Amniotic epithelial cell (primary cell): ENCODE measurements around the gene PKN3.
A peak's percentile ranks its signal among the peaks of the same experiment; 100 is the strongest.

Experiments
- DNase-seq: peaks from one replicate; pipeline ENCODE4 v3.0.0-alpha.2; 2010; ENCODE audit warnings: low read depth

Gene PKN3

GRCh38 chr9:128716581-128717254 is 14.4 kb downstream of the PKN3 start:
- DNase-seq = no peak

DNA sequence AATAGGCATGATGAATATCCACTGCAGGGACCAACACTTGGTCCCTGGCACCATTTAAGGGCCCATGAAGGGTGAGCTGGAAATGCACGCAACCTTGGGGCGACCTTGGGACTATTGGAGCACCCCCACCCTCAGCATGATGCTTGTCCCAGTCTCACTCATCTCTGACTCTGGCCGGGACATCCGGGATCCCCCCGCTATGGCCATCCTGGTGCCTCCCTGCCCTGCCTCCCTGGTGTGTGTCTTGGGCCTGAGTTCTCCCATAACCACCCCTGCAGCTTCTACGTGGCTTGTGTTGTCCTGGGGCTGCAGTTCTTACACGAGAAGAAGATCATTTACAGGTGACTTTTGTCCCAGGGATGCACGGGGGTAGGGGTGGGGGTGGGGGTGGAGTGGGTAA is 15.7 kb downstream of the PKN3 start:
- no peak for DNase-seq

- DNase-seq = no peak
These were observed 16.2 kb downstream of the PKN3 start for GRCh38 chr9:128718475-128718874.

DNA sequence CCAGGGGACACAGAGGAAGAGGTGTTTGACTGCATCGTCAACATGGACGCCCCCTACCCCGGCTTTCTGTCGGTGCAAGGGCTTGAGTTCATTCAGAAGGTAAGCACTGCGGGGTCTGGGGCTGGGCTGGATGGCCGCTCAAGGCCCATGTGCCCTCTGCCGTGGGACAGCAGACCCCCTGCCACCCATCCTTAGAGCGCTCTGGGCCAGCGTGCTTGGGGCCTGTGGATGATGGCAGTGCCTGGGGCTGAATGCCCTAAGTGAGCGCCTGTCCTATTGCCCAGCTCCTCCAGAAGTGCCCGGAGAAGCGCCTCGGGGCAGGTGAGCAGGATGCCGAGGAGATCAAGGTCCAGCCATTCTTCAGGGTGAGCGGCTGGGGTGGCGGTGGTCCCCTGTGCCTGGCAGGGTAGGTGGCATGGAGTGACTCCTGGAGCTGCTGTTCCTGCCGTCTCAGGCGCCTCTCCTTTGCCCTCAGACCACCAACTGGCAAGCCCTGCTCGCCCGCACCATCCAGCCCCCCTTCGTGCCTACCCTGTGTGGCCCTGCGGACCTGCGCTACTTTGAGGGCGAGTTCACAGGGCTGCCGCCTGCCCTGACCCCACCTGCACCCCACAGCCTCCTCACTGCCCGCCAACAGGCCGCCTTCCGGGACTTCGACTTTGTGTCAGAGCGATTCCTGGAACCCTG is 17.8 kb downstream of the PKN3 start:
- no peak for DNase-seq

DNA sequence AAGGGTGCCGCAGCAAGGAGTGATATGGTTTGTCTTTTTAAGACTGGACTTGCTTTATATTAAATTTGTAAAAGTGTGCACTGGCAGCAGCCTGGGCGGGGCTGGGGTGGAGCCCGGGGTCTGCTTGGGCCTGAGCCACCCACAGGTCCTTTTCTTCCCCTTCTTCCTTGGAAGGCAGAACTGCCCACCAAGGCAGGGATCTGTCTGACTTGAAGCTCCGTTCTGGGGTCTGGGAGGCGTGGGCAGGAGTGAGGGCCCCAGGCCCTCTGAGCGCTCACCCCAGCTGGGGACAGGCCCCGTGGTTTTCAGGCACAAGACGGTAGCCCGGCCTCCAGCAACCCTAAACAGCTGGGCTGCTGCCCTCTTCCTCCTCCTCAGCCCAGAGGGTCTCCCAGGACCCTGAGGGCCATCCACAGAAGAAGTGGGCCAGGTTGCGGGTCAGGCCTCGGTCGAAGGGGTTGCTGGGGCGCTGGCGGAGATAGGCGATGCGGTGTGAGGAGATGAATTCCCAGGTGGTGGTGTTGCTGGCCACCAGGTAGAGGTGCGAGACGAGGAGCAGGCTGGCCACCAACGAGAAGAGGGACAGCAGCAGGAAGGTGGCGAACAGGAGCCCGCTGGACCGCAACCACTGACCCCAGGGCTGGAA is 18.7 kb downstream of the PKN3 start:
- DNase-seq = no peak

GRCh38 chr9:128721487-128722010 is 19.2 kb downstream of the PKN3 start:
- DNase-seq = no peak

- no peak for DNase-seq
These were observed 20.4 kb downstream of the PKN3 start for GRCh38 chr9:128722380-128723351.

- DNase-seq = no peak
These were observed 21.1 kb downstream of the PKN3 start for GRCh38 chr9:128723352-128723865.

DNA sequence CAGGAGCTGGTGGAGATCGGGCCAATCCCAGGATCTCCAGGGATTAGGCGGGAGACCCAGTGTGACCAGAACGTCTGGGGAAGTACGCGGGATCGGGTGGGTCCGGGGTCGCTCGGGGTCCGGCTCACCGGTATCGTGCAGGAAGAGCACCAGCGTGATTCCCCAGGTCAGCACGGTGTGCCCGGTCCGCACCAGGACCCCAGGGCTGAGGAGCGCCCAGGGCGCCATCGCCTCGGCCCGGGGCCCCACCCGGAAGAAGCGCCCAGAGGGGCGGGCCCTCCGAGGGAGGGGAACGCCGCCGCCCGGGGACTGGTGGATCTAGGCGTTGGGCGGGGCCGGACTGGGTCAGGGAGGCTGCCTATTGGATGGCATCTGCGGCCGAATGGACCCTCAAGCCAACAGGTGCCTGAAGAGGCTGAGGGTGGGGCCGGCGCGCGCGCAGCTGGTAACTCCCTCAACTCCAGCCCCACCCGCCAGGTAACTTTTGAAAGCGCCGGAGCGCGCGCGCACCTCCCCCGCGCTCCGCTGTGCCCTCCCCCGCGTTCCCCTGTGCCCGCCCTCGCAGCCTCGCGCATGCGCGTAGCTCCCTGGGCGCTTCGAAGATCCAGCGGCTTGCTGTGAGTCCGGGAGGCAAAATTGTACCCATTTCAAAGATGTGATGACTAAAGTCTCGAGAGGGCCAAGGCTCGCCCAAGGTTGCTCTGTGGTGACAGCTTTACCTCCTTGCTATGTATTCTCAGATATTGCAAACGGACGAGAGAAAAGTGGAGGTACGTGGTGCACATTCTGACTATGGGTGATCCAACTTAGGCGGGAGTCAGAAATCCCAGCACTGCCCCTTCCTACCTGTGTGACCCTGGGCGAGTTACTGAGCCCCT is 21.8 kb downstream of the PKN3 start, which contains the start of gene ZDHHC12:
Gene ZDHHC12 (minus strand): TSS at position 262 of the 878 bp plus-strand sequence. CDS start 34 bp downstream, at position 228.
- DNase-seq = peak; percentile 95

DNA sequence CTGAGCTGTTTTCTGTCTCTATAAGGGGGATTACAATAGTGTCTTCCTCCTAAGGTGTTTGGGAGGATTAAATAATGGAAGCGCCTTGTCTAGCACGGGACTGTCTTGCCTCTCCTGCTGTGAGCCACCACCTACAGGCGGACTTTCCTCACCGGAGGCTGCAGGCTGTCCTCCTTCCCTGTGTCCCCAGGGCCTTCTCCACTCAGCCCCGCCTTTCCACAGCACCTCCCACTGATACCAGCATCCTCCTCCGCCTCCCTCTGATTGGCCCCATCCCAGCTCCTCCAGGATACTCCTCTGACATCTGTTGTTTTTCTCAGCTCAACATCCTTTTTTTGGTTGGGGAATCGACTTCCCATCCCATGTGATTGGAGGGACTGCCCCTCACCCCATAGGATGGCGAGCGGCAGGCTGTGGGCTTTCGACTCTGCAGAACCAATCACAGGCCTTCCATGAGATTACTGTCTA is 22.5 kb downstream of the PKN3 start:
- peak; percentile 91 for DNase-seq

- DNase-seq = no peak
These were observed 25.4 kb downstream of the PKN3 start for GRCh38 chr9:128727640-128728248.

DNA sequence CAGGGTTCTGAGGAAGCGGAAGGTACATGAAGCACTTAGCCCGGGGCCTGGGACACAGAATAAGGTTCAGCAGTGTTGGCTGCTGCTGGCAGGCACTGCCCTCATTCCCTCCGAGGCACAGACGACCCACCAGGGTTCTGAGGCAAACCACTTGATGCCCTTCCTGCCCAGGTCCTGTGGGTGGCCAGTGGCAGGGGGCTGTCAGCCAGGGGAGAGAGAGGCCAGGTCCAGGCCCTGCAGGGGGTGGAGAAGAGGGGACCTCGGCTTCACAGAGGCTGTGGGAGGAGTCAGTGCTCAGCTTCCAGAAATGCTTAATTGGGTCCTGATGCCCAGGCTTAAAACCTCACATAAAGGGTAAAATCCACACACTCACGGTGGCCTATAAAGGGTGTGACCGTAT is 26.0 kb downstream of the PKN3 start:
- DNase-seq = no peak

GRCh38 chr9:128729302-128729701 is 27.0 kb downstream of the PKN3 start:
- no peak for DNase-seq

DNA sequence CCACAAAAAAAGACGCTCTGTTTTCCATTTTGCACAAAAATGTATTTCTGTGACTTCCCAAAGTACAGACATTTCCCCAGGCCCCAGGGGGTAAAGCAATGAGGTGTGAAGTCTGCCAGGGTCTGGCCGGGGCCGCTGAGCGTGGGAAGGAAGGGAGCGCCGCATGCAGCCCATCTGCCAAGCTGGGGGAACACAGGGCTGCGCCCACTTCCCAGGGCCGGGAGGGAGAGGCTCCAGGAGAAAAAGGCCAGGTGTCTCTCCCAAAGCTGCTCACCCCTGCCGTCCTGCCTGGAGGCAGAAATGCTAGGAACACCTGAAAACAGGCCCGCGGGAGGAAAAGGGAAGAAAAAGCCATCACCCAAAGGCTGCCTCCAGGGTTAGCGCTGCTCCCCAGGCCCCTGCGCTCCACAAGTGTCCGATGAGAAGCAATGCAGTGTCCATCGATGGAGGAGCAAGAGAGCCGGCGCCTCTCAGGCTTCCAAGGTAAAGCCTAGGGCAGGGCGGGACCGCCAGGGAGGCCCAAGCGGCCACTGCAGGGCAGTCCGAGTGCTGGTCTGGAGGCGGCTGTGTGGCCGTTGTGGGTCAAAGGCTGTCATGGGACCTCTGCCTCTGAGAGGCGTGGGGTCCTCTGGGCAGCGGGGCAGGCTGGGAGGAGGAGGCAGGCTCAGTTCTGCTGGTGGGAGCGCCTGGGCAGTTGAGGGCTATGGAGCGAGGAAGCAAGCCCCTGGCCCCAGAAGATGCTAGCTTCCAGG is 27.6 kb downstream of the PKN3 start:
- no peak for DNase-seq

DNA sequence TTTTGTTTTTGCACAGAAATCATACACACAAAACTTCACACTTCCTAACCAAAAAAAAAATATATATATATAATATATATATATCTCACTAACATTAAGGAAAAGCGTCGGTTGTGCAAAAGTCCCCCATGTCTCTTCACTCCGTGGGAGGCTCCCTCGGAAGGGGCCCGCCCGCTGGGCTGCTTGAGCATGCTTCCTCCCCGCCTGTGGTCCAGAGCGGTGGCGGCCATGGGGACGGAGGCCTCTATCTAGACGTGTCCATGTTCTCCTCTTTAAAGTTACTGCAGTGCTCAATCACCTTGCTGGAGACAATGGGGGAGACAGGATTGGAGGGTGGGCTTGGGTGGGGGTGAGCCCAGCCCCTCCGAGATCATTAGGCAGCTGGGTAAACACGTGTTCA is 28.8 kb downstream of the PKN3 start:
- no peak for DNase-seq

DNA sequence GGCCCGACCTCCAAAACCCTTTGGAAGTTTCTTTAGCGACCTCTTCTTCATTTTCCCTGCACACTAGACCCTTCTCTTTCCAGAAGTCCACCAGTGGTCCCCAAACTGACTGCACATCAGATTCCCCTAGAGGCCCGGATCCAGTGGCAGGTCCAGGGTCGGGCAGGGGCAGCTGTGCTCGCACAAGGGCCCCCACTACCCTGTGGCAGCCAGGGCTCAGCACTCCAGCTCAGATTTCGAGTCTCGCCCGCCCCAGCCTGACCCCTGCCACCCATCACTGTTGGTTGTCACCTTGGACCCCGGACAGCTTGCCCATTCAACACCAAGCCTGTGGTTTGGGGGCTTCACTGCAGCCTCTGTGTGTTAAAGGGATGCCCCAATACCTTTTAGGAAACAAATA is 29.4 kb downstream of the PKN3 start:
- no peak for DNase-seq

DNA sequence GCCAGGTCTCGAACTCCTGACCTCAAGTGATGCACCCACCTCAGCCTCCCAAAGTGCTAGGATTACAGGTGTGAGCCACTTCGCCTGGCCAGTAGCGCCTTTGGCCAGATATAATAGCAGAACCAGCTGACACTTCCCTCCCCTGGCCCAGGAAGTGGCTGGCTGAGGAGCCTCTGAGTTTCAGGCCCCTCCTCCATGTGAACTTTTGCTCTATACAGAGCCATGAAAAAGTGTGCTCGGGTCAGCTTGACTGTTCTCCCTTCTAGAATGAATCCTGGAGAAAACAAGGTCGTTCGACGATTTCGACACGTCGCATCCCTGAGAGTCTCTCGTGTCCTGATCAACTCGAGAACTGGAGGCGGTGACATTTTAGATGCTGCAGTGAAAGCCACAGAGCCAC is 30.3 kb downstream of the PKN3 start:
- no peak for DNase-seq

DNA sequence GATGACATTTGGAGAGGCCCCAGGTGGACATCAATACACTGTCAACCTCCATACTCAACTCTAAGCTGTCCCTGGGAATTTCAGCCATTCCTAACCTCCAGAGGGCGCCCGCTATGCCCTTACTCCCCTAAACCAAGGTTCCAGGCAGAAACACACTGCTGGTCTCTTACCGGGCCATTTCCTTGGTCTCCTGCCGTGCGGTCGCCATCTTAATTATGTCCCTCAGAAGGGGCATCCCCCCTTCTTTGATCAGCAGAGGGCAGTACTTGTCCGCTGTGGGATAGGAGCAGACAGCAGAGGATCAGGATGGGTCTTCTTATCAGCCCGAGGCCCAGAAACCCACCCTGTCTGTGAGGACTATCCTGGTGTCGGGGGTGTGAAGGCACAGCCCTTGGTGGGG is 31.0 kb downstream of the PKN3 start:
- DNase-seq = peak; percentile 89

DNA sequence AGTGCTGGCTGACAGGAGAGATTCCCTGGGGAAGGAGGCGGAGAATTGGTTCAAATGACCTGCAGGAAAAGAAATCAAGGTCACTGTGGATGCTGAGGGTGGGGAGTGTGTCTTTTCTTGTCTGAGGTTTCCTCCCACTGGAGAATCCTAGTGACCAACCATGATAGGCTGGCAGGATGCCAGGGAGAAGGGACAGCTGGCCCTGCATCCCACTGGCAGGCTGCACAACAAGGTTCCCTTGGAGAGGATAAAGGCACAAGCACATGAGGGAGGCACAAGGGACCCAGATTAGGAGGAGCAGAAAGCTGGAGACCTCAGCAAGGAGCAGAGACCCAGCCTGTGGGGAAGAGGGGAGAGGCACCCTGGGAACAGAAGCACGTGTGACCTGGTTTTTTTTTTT is 33.1 kb downstream of the PKN3 start:
- no peak for DNase-seq
